PC-3 (cell line): ENCODE data around the gene NUP153.

Experiments
- CTCF ChIP-seq: fragments of 300-600 bp; sonication (generic); conservative IDR thresholded peaks from 2 replicates; pipeline ENCODE4 v1.5.1; 2017; ENCODE audit warnings: antibody characterized with exemption, low read depth, mild to moderate bottlenecking, low read length
- EZH2 ChIP-seq: fragments of 300-600 bp; sonication (generic); IDR thresholded peaks from one replicate; pipeline ENCODE4 v1.6.1; 2017; ENCODE audit warnings: antibody characterized with exemption, mild to moderate bottlenecking, low read length; ENCODE audit not compliant: unreplicated experiment
- EZH2phosphoT487 ChIP-seq: fragments of 300-600 bp; sonication (generic); IDR thresholded peaks from 2 replicates; pipeline ENCODE4 v1.6.1; 2018; ENCODE audit warnings: mild to moderate bottlenecking, antibody characterized with exemption, low read length, borderline replicate concordance

DNA sequence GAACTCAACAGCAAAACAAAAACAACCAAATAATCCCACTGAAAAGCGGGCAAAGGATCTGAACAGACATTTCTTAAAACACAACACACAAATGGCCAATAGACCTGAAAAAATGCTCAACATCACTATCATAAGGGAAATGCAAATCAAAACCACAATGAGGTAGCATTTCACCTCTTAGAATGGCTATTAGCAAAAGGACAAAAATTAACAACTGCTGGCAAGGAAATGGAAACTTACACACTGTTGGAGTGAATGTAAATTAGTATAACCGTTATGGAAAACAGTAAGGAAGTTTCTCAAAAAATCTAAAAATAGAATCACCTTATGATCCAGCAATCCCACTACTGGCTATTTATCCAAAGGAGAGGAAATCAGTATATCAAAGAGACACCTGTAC is 85.7 kb downstream of the NUP153 start:
- TF ChIP-seq CTCF: no peak
- TF ChIP-seq EZH2: no peak
- TF ChIP-seq EZH2phosphoT487: no peak
